Stimulated activated naive CD8-positive, alpha-beta T cell treated with anti-CD3 and anti-CD28 coated beads, Interleukin-15, Interleukin-2, amounts not matched to agents 100 U/mL and 50 U/mL, for 24 hours (primary cell): ENCODE results near the gene RFTN1.
A peak's percentile ranks its signal among the peaks of the same experiment; 100 is the strongest.

Source experiments
- ATAC-seq: fragments of 150-1000 bp; cut with Tn5 transposase; one replicate; pipeline ENCODE4 v1.10.0; 2021
- DNase-seq: peaks from one replicate; pipeline ENCODE4 v3.0.0; 2021

Gene RFTN1

DNA sequence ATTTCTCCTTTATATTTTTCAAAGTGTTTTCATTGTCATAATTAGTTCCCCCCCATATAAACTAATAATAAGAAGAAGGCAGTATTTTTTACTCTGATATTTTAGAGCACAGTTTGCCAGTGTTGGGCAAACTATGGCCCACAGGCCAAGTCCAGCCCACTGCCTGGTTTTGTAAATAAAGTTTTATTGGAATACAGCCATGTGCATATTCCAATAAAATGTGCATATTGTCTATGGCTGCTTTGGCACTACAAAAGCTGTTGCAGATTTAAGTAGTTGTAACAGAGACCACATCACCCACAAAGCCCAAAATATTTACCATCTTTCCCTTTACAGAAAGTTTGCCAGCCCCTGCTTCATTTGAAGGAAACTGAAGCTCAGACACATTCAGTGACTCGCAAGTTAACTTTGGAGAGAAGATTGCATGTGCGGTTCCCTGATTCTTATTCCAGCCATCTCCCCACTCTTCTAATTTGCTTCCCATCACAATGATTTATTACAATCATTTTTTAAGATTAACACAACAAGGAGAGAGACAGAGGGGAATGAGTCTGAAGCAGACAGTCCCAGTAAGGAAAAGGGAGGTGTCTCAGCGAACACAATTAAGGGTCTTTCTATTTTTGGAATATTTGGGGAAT lies 48.9 kb downstream of the RFTN1 start:
- ATAC-seq (no peak), DNase-seq (no peak)

- no peak for ATAC-seq
- no peak for DNase-seq
These were observed 49.6 kb downstream of the RFTN1 start for GRCh38 chr3:16463914-16464313.

DNA sequence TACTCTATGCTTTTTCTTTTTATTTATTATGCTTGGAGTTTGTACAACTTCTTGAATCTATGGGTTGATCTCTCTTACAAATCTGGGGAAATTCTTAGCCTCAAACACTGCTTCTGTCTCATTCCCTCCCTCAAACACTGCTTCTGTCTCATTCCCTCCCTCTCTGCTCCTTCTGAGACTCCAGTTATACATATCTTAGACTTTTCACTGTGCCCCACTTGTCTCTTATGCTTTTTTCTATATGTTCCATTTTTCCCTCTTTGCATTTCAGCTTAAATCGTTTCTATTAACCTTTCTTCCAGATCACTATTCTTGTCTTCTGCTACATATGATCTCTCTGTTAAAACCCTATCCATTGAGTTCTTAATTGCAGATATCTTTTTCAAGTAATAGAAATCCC lies 50.4 kb downstream of the RFTN1 start:
- DNase-seq (no peak), ATAC-seq (no peak)

GRCh38 chr3:16462679-16463078 lies 50.8 kb downstream of the RFTN1 start:
- peak; percentile 89 for ATAC-seq
- no peak for DNase-seq

- no peak for ATAC-seq
These were observed 51.8 kb downstream of the RFTN1 start for GRCh38 chr3:16461463-16462245.

DNA sequence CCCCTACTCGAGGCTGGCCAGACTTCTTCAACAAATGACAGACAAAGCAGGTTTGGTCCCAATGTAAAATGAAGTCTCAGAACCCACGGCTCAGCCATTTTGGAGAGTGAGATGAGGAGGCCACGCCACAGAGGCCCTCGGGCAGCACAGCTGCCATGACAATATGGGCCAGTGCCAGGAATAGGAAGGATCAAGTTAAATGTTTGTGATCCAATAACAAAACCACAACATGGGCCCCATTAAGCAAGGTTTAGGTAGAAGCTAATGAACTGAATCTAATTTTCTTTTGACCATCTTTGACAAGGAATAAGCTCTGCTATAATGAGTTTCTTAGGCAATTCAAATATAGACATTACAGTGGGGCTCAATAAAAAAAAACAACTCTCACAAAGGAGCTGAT lies 52.6 kb downstream of the RFTN1 start:
- no peak for DNase-seq
- no peak for ATAC-seq

More at GRCh38 chr3:16461463-16462245, 51.8 kb downstream of the RFTN1 start:
- DNase-seq, result no peak

- no peak for DNase-seq
These were observed 53.2 kb downstream of the RFTN1 start for GRCh38 chr3:16460273-16460672.

DNA sequence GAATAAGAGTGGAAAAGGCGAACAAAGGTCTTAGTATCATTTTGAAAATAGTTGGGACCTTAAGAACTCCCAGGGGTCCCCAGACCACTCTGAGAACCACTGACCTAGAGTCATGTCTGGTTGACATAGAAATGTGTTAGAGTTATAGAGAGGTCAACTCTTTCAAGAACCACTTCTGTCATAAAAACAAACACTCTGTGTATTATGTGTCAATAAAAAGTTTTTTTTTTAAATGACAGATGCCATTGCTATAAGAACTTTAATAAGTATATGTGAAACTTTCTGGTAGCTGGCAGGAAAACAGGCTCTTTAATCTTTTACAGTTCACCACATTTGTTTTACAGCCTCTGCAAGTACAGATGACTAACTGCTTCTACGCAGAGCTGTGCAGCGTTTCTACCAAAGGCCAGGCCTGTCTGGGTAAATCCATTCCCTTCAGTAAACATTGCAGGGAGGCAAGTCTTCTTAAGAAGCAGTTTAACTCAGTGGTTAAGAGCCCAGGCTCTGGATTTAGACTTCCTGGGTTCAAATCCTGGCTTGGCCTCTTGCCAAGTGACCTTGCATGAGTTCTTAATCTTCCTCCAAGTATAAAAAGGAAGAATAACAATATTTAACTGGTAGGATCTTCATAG lies 56.6 kb downstream of the RFTN1 start:
- DNase-seq, result no peak
- peak; percentile 66 for ATAC-seq

More at GRCh38 chr3:16460273-16460672, 53.2 kb downstream of the RFTN1 start:
- no peak for ATAC-seq

DNA sequence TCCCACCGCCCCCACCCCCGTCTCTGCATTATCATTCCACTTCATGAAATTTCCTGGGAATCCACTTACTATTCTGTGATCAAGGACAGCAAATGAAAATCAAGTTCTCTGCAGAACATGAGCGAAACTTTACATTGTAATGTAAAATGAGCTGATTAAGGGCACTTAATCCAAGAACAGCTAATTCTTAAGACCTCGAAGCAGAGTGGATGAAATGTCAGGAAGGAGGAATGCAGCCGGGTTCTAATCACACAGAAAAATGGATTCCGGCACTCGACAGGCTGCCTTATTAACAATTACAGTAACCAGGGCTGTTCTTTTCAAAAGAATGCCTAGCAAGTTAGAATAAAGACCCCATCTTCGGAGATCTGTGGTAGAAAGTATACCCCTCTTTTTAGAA lies 57.5 kb downstream of the RFTN1 start:
- no peak for ATAC-seq

DNA sequence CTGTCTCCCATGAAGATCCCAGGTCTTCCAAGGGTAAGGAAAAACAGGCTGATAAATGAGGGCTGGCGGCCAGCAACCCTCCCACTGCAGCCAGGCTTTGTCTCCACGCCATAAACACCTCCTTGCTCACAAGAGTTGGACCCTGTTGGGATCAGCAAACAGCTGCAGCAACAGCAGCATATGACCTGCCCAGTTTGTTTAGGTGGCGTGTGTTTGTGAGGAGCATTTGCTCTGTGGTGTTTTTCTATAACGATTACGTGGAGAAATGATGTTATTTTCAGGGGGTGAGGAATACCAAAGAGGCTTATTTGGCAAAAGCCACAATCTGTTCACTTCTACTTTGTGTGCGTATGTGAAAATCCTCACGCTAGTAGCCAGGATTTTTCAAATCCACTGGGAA lies 58.5 kb downstream of the RFTN1 start:
- ATAC-seq (no peak), DNase-seq (no peak)

More for the DNA sequence above, 57.5 kb downstream of the RFTN1 start:
- no peak for DNase-seq

DNA sequence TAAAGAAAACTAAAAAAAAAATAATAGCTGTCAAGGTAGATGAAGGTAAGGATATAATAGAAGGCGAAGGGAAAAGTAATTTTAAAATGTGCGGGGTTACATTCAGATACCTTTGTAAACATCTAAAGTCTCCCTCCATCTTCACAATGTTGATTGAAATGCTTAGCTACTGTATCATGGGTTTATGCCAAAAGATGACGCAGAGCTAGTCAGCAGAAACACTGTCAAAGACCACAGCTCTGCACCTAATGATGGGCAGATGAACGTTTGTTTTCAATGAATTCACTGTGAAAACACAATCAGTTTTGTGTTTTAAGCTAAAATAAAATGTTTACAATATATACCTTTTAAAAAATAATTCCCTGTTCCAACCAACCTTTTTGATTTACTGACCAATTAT lies 61.2 kb downstream of the RFTN1 start:
- DNase-seq, result no peak
- ATAC-seq, result no peak

GRCh38 chr3:16449369-16449768 lies 64.1 kb downstream of the RFTN1 start:
- DNase-seq (no peak), ATAC-seq (no peak)

DNA sequence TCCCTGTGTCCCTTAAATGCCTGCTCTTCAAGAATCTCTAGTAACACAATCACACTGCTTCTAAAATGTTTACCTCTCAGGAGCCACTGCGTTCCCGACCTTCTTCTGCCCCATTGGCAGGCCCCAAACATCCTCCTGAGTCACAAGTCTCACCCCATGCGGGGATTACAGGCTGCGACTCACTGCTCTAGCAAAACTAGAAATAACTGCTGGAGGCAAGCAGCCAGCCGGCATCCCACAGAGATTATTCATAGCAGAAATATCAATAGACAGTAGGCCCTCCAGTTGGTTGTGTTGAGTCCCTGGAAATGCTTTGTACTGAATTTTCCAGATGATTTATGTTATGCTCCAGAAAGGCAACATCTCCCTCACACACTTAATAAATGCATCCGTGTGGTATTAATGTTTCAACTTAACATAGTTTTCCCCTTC lies 64.8 kb downstream of the RFTN1 start:
- DNase-seq, result peak; percentile 58
- ATAC-seq, result peak; percentile 98

DNA sequence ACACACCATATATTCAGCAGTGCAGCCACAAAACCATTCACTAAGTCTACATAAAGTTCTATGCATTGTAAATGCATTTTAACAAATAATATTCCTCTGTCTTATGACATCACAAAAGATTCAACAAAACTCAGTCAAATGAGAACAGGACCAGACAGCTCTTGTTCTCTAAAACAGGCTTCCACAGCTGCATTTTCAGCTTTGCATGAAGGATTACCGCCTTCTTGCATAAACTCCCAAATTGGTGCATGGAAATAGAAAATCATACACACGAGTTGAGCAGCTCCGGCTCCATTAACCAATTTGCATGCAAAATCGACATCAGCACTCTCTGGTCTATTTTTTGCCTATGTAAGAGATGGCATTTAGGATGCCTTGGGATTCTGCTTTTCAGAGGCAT lies 66.4 kb downstream of the RFTN1 start:
- DNase-seq (no peak), ATAC-seq (no peak)

- DNase-seq, result no peak
These were observed 69.2 kb downstream of the RFTN1 start for GRCh38 chr3:16444344-16444743.

DNA sequence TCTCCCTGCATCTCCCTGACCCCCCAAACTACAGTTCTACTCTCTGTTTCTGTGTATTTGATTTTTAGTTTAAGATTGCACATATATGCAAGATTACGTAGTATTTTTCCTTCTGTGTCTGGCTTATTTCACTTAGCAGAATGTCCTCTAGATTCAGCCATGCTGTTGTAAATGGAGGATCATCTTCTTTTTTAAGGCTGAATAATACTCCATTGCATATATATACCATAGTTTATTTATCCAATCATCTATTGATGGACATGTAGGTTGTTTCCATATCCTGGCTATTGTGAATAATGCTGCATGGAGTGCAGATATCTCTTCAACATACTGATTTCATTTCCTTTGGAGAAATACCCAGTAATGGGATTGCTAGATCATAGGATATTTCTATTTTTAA lies 70.8 kb downstream of the RFTN1 start:
- DNase-seq (no peak), ATAC-seq (no peak)

More at GRCh38 chr3:16444344-16444743, 69.2 kb downstream of the RFTN1 start:
- ATAC-seq, result no peak

DNA sequence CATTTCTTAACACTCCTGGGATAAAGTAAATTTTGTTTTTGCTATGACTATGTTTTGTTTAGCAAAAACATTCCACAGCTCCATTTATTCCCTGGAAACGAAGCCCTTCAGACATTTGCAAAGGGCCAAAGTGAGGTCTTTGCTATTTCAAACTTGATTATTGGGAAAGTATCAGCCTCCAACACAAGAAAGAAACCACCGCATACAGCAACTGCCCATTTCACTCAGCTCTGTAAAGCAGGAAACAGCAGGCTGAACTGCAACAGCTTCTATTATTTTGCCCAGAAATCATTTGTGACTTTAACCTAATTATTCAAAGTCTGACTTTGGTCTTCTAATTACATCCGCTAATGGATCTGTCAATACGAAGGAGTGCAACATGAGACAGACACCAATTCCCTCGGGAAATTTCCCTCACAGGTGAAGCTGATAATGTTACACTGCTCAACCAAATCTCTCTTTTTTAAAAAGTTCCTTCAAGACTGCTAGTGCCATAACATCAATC lies 72.1 kb downstream of the RFTN1 start:
- DNase-seq (no peak), ATAC-seq (no peak)

GRCh38 chr3:16439848-16440708 lies 73.4 kb downstream of the RFTN1 start:
- DNase-seq (no peak), ATAC-seq (no peak)

DNA sequence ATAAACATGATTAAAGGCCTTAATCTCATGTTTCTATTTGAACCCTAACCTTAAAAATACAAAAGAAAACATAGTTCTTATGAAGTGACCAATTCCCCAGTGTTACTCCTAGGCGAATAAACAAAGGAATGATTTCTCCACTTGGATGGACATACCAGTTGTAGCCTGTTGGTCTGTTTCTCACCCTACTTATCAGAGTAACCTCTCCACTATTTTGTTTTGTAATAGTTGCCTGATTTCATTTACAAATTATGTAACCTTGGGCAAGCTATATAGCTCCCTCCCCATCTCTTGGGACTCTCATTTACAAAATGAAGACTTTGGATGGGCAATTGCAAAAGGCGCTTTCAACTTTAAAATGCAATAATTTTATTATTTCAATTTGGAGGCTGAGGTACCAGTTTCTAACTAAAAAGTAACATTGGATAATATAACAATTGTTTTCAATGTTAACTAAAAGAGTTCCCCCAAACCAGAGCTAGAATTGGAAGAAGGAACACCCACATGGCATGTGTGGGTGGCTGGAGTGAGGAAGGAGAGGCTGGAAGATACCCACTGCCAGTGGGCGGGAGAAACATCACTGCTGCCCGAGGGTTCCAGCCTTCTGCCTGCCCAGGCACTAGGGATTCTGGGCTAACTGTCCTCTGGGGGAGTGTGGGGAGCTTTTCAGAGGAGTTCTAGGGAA lies 74.2 kb downstream of the RFTN1 start:
- DNase-seq, result no peak
- no peak for ATAC-seq

GRCh38 chr3:16437640-16438039 lies 75.9 kb downstream of the RFTN1 start:
- ATAC-seq, result no peak
- DNase-seq, result no peak

GRCh38 chr3:16433701-16434151 lies 79.8 kb downstream of the RFTN1 start:
- peak; percentile 32 for ATAC-seq
- no peak for DNase-seq
